ENCODE measurements around the gene TJP1. TPM values are rescaled to one million over a fixed set of nuclear protein-coding genes. Genes with fewer than 3 reads are reported as not detected.

The TJP1 gene
- polyA plus RNA-seq, 6 donors from 2014 or later: not detected

GRCh38 chr15:29652595-29652994 lies 169.7 kb downstream of the TJP1 start:
- Mint-ChIP-seq H3K27ac (no peak overlapping the region), H3K36me3 (no peaks in the 10 kb centered on the region), H3K27me3 (no peaks in the 10 kb centered on the region), H3K9me3 (peaks cover 4 to 27% (median 20%) of the 10 kb centered on the region in 7 donors), H3K4me3 (no peak overlapping the region), H3K4me1 (no peaks in the 10 kb centered on the region)
- no peak for ATAC-seq (ENCODE audit: low read depth in 2 of 2)
- no peak for DNase-seq

GRCh38 chr15:29651476-29652233 lies 170.6 kb downstream of the TJP1 start:
- Mint-ChIP-seq H3K4me1 (no peaks in the 10 kb centered on the region), H3K9me3 (peaks cover 5 to 32% (median 18%) of the 10 kb centered on the region in 7 donors), H3K36me3 (no peaks in the 10 kb centered on the region), H3K27me3 (no peaks in the 10 kb centered on the region), H3K27ac (no peak overlapping the region), H3K4me3 (no peak overlapping the region)
- no peak for DNase-seq
- no peak for ATAC-seq (ENCODE audit: low read depth in 2 of 2)

Data from naive B cell (primary cell).